H1 (cell line): ENCODE data around the gene FASTKD3. TPM values are rescaled to one million over a fixed set of nuclear protein-coding genes. Genes with fewer than 3 reads are reported as not detected.

Experiments
- CTCF ChIA-PET: fragments of 300-600 bp; sonication (Branson Sonifier 250); formaldehyde crosslinking; loops from one replicate; lab custom pipeline; 2021; ENCODE audit not compliant: partially characterized antibody; lab: Charles Lee
- POLR2A ChIA-PET: fragments of 300-600 bp; sonication (Branson Sonifier 250); formaldehyde crosslinking; loops from one replicate; lab custom pipeline; 2021; ENCODE audit warnings: inconsistent platforms; ENCODE audit not compliant: partially characterized antibody; lab: Charles Lee
- DNase-seq, 2 experiments: peaks; one replicate each; pipeline versions ENCODE4 v3.0.0 to v3.0.0-alpha.2; 2010 to 2022; ENCODE audit warnings: low spot score in 2 of 2, low read depth in 1 of 2, mixed read lengths in 1 of 2
- FAIRE-seq: peaks from 2 replicates; lab custom pipeline; 2011; peaks lifted over from hg19 to GRCh38; lab: Jason Lieb, UNC
- H2AFZ ChIP-seq: 2 replicates; pipeline ENCODE4 v1.8.1; 2012; ENCODE audit warnings: low read length, inconsistent platforms
- H2AK5ac ChIP-seq: 2 replicates; pipeline ENCODE4 v1.6.1; 2013; ENCODE audit warnings: low read depth, low read length
- H2BK120ac ChIP-seq: replicated peaks from 2 replicates; pipeline ENCODE3; 2013; ENCODE audit warnings: low read depth, low read length, inconsistent platforms
- H2BK12ac ChIP-seq: 2 replicates; pipeline ENCODE4 v1.6.1; 2013; ENCODE audit warnings: low read depth, low read length
- H2BK15ac ChIP-seq: 2 replicates; pipeline ENCODE4 v1.6.1; 2013; ENCODE audit warnings: low read length
- H2BK20ac ChIP-seq: 2 replicates; pipeline ENCODE4 v1.6.1; 2013; ENCODE audit warnings: low read length
- H2BK5ac ChIP-seq: 2 replicates; pipeline ENCODE4 v1.6.1; 2013; ENCODE audit warnings: low read depth, low read length
- H3K14ac ChIP-seq: 2 replicates; pipeline ENCODE4 v1.6.1; 2013; ENCODE audit warnings: inconsistent platforms; ENCODE audit not compliant: insufficient read length
- H3K18ac ChIP-seq: 2 replicates; pipeline ENCODE4 v1.6.1; 2013; ENCODE audit warnings: low read length; ENCODE audit errors: extremely low read depth
- H3K23ac ChIP-seq: 2 replicates; pipeline ENCODE4 v1.6.1; 2013; ENCODE audit warnings: inconsistent platforms; ENCODE audit not compliant: insufficient read length
- H3K23me2 ChIP-seq: 2 replicates; pipeline ENCODE4 v1.6.1; 2013; ENCODE audit warnings: low read depth, low read length
- H3K27ac ChIP-seq: 2 replicates; pipeline ENCODE4 v1.6.1; 2011; ENCODE audit warnings: low read depth, low read length, inconsistent platforms
- H3K27me3 ChIP-seq, 4 experiments: replicated peaks in 1 of 4; 1 replicate in 1 of 4; 2 replicates in 3 of 4; pipeline versions ENCODE4 v1.6.1 to v1.8.1; 2011 to 2013; ENCODE audit warnings: low read length in 3 of 4, mild to moderate bottlenecking in 3 of 4, inconsistent platforms in 2 of 4, mixed read lengths in 2 of 4, moderate library complexity in 1 of 4; ENCODE audit not compliant: control insufficient read depth in 3 of 4, insufficient read depth in 3 of 4; ENCODE audit errors: extremely low read depth in 1 of 4
- H3K36me3 ChIP-seq, 4 experiments: 2 replicates each; pipeline versions ENCODE4 v1.6.1 to v1.8.1; 2011 to 2013; ENCODE audit warnings: mild to moderate bottlenecking in 4 of 4, low read length in 3 of 4, moderate library complexity in 2 of 4, control low read depth in 1 of 4, inconsistent platforms in 1 of 4; ENCODE audit not compliant: insufficient read depth in 4 of 4, control insufficient read depth in 2 of 4
- H3K4ac ChIP-seq: replicated peaks from 2 replicates; pipeline ENCODE3; 2013; ENCODE audit warnings: low read length, low read depth, mixed read lengths, inconsistent platforms; ENCODE audit not compliant: insufficient read length
- H3K4me1 ChIP-seq, 4 experiments: replicated peaks in 1 of 4; 1 replicate in 1 of 4; 2 replicates in 3 of 4; pipeline versions ENCODE4 v1.6.1 to v1.8.1; 2011 to 2013; ENCODE audit warnings: low read length in 3 of 4, inconsistent platforms in 2 of 4, mixed read lengths in 1 of 4; ENCODE audit not compliant: insufficient read depth in 4 of 4, control insufficient read depth in 3 of 4
- H3K4me2 ChIP-seq, 2 experiments: 2 replicates each; pipeline versions ENCODE4 v1.6.1 to v1.8.1; 2011 to 2013; ENCODE audit warnings: low read depth in 2 of 2, low read length in 2 of 2, control low read depth in 1 of 2, inconsistent platforms in 1 of 2, mild to moderate bottlenecking in 1 of 2; ENCODE audit not compliant: insufficient read depth in 1 of 2
- H3K4me3 ChIP-seq, 4 experiments: fragments of 200-600, 300-600 bp in 1 of 4; sonication (generic), shearing (Covaris generic), sonication (Bioruptor Twin) in 1 of 4; 2 replicates each; pipeline versions ENCODE4 v1.5.1 to v1.8.1; 2011 to 2016; ENCODE audit warnings: low read length in 4 of 4, low read depth in 3 of 4, control low read depth in 2 of 4, inconsistent platforms in 2 of 4, mild to moderate bottlenecking in 2 of 4, mixed read lengths in 1 of 4, moderate library complexity in 1 of 4; ENCODE audit not compliant: insufficient read depth in 2 of 4; ENCODE audit errors: extremely low read depth in 1 of 4
- H3K56ac ChIP-seq: replicated peaks from 2 replicates; pipeline ENCODE3; 2013; ENCODE audit warnings: low read depth, mild to moderate bottlenecking, mixed read lengths, low read length, inconsistent platforms; ENCODE audit not compliant: insufficient read length
- H3K79me1 ChIP-seq: 2 replicates; pipeline ENCODE4 v1.6.1; 2013; ENCODE audit warnings: low read depth, low read length, control low read depth
- H3K79me2 ChIP-seq, 2 experiments: 2 replicates each; pipeline versions ENCODE4 v1.6.1 to v1.8.1; 2012 to 2013; ENCODE audit warnings: low read length in 2 of 2, mild to moderate bottlenecking in 2 of 2, inconsistent platforms in 1 of 2; ENCODE audit not compliant: insufficient read depth in 2 of 2, control insufficient read depth in 1 of 2
- H3K9ac ChIP-seq, 4 experiments: replicated peaks in 1 of 4; 1 replicate in 1 of 4; 2 replicates in 3 of 4; pipeline versions ENCODE4 v1.6.1 to v1.8.1; 2011 to 2013; ENCODE audit warnings: low read depth in 3 of 4, low read length in 3 of 4, control low read depth in 2 of 4, mild to moderate bottlenecking in 2 of 4, moderate library complexity in 2 of 4, inconsistent platforms in 1 of 4; ENCODE audit errors: extremely low read depth in 1 of 4
- H3K9me3 ChIP-seq, 2 experiments: 2 replicates each; pipeline versions ENCODE4 v1.6.1 to v1.8.1; 2012 to 2013; ENCODE audit warnings: mild to moderate bottlenecking in 2 of 2, moderate library complexity in 2 of 2, control low read depth in 1 of 2, inconsistent platforms in 1 of 2, low read depth in 1 of 2, low read length in 1 of 2, mixed read lengths in 1 of 2; ENCODE audit not compliant: insufficient read depth in 2 of 2
- H4K20me1 ChIP-seq, 2 experiments: replicated peaks in 1 of 2; 2 replicates each; pipeline versions ENCODE3 to v1.8.1; 2011 to 2013; ENCODE audit warnings: inconsistent platforms in 2 of 2, low read length in 2 of 2, mild to moderate bottlenecking in 1 of 2; ENCODE audit not compliant: insufficient read depth in 2 of 2, control insufficient read depth in 1 of 2
- H4K5ac ChIP-seq: 2 replicates; pipeline ENCODE4 v1.6.1; 2013; ENCODE audit warnings: low read length, low read depth, mixed read lengths, inconsistent platforms; ENCODE audit not compliant: insufficient read length
- H4K8ac ChIP-seq: 2 replicates; pipeline ENCODE4 v1.8.0; 2013; ENCODE audit warnings: mild to moderate bottlenecking, moderate library complexity, low read length, inconsistent platforms; ENCODE audit not compliant: insufficient read depth; ENCODE audit errors: extremely low read depth
- H4K91ac ChIP-seq: replicated peaks from 2 replicates; pipeline ENCODE3; 2013; ENCODE audit warnings: low read length, mixed read lengths, inconsistent platforms; ENCODE audit not compliant: insufficient read length
- BCL11A ChIP-seq, 2 experiments: IDR thresholded peaks; one replicate each; pipeline ENCODE4 v1.6.1; 2011; ENCODE audit warnings: low read depth in 2 of 2, low read length in 2 of 2, mild to moderate bottlenecking in 2 of 2
- CBX5 ChIP-seq: fragments of 300-800, 300-1000 bp; sonication (generic); IDR thresholded peaks from 2 replicates; pipeline ENCODE4 v1.7.1; 2016; ENCODE audit warnings: antibody characterized with exemption, low read length, low read depth
- JUN ChIP-seq: IDR thresholded peaks from 2 replicates; pipeline ENCODE4 v1.6.1; 2011; ENCODE audit warnings: low read depth, mild to moderate bottlenecking, improper control_type of control experiment, low read length
- JUND ChIP-seq: IDR thresholded peaks from 2 replicates; pipeline ENCODE4 v1.6.1; 2011; ENCODE audit warnings: mild to moderate bottlenecking, improper control_type of control experiment, low read length
- KDM1A ChIP-seq: fragments of 200-600, 300-600 bp; sonication (generic); IDR thresholded peaks from 2 replicates; pipeline ENCODE4 v1.7.1; 2016; ENCODE audit warnings: mild to moderate bottlenecking, low read length, borderline replicate concordance
- NRF1 ChIP-seq: IDR thresholded peaks from 2 replicates; pipeline ENCODE4 v1.6.1; 2011; ENCODE audit warnings: mild to moderate bottlenecking, low read depth, low read length, improper control_type of control experiment
- RXRA ChIP-seq: IDR thresholded peaks from 2 replicates; pipeline ENCODE4 v1.6.1; 2011; ENCODE audit warnings: low read depth, mild to moderate bottlenecking, low read length, moderate library complexity; ENCODE audit not compliant: insufficient read depth
- SIN3A ChIP-seq, 2 experiments: IDR thresholded peaks in 1 of 2; conservative IDR thresholded peaks in 1 of 2; 2 replicates each; pipeline ENCODE4 v1.6.1; 2011 to 2012; ENCODE audit warnings: low read length in 2 of 2, improper control_type of control experiment in 1 of 2, low read depth in 1 of 2, mild to moderate bottlenecking in 1 of 2
- SUZ12 ChIP-seq: fragments of 200-600 bp; sonication (generic); IDR thresholded peaks from 2 replicates; pipeline ENCODE4 v1.6.1; 2012; ENCODE audit warnings: mild to moderate bottlenecking, inconsistent platforms, low read length, moderate library complexity, mixed read lengths
- WGBS, 2 experiments: shearing (Covaris generic) in 1 of 2; methylation state at CpG; one replicate each; pipeline versions ENCODE4 v1.1.6 to v1.1.7; 2013 to 2015; ENCODE audit warnings: low lambda C conversion rate in 2 of 2, mixed read lengths in 2 of 2, inconsistent platforms in 1 of 2, low coverage in 1 of 2, missing lambda C conversion rate in 1 of 2; ENCODE audit not compliant: insufficient replicate concordance in 2 of 2, insufficient coverage in 1 of 2, insufficient read length in 1 of 2; ENCODE audit errors: extremely low coverage in 1 of 2, missing lambda C conversion rate in 1 of 2; 5-methylcytosine and 5-hydroxymethylcytosine counted together
- polyA plus RNA-seq, 7 experiments: library from polyadenylated mRNA; depleted of rRNA in 3 of 7; stranded (reverse) in 5 of 7; unstranded in 2 of 7; fragments of >200 nt in 5 of 7; fragments of 200-250 nt in 2 of 7; gene quantifications; 1 replicate in 5 of 7; 2 replicates in 1 of 7; 4 replicates in 1 of 7; pipeline versions ENCODE4 v1.2.1 to v1.2.3, GENCODE V29; 2011 to 2013; ENCODE audit warnings: missing spikeins in 2 of 7, mixed read lengths in 2 of 7
- total RNA-seq: library from RNA; stranded (reverse); fragmentation: NEBNext Ultra II Directional; extraction: Animal tissue kit (Norgen Biotek cat#: 25700); gene quantifications from 2 replicates; pipeline ENCODE4 v1.2.1, GENCODE V29; 2021
- TF ChIP-seq, protein P1 (sequence below): IDR thresholded peaks from 2 replicates; pipeline ENCODE4 v1.6.1; 2012; ENCODE audit warnings: low read length, inconsistent platforms
- TF ChIP-seq, protein P2 (sequence below): IDR thresholded peaks from 2 replicates; pipeline ENCODE4 v1.6.1; 2011; ENCODE audit warnings: low read depth, mild to moderate bottlenecking, low read length; ENCODE audit not compliant: insufficient read depth

Gene FASTKD3
- total and polyA plus RNA-seq, 2 of the 8 experiments (the other 6 are each of a cell fraction or from before 2014, with no cell fraction given): 5.6 to 7.6 TPM

DNA sequence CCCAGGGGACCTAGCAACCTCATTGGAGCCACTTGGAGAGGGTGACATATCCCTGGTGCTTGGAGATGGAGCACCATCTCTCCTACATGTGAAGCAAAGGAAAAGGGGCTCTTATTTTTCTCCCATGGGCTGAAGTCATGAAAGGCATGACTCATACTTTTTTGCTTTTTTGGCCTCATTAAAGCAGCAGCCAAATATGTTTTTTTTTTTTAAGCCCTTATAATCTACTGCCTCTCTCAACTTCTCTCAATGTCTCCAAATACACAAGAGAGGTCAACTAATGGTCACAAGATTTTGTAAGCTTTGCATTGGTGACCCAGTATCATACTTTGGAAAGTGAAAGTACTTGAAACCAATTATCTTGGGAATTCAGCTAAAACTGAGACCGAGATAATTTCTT lies 16.3 kb downstream of the FASTKD3 start:
- no peak overlapping the region for H3K4me2 ChIP-seq
- ChIA-PET POLR2A (no interaction called here), CTCF (interaction anchor here (1.3 to 2.9 kb wide), 2 partner anchors 22 to 107 kb away, joined by 3 to 7 read pairs; no protein-coding TSS in a partner anchor)
- peaks cover 9% of the 10 kb centered on the region for H3K23me2 ChIP-seq
- H3K79me1 ChIP-seq: no peaks in the 10 kb centered on the region
- TF ChIP-seq JUND (no peak), NRF1 (no peak), BCL11A (IDR thresholded peaks at IDR 0.05; ENCODE audit: low read depth in 2 of 2, low read length in 2 of 2) (no peak), CBX5 (no peak), RXRA (no peak), SIN3A (conservative IDR thresholded peaks at IDR 0.05 in 1 of 2, IDR thresholded peaks at IDR 0.05 in 1 of 2; ENCODE audit: low read depth in 1 of 2, low read length in 2 of 2) (no peak), JUN (no peak), KDM1A (no peak), SUZ12 (no peak)
- TF ChIP-seq, protein P1, sequence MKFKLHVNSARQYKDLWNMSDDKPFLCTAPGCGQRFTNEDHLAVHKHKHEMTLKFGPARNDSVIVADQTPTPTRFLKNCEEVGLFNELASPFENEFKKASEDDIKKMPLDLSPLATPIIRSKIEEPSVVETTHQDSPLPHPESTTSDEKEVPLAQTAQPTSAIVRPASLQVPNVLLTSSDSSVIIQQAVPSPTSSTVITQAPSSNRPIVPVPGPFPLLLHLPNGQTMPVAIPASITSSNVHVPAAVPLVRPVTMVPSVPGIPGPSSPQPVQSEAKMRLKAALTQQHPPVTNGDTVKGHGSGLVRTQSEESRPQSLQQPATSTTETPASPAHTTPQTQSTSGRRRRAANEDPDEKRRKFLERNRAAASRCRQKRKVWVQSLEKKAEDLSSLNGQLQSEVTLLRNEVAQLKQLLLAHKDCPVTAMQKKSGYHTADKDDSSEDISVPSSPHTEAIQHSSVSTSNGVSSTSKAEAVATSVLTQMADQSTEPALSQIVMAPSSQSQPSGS: no peak
- TF ChIP-seq, protein P2, sequence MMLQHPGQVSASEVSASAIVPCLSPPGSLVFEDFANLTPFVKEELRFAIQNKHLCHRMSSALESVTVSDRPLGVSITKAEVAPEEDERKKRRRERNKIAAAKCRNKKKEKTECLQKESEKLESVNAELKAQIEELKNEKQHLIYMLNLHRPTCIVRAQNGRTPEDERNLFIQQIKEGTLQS: no peak
- H2AK5ac ChIP-seq: no peak overlapping the region
- H4K5ac ChIP-seq: no peak overlapping the region
- WGBS, 2 experiments: 90% methylated on average over 1 of the region's 1 CpG; no CpG with 5 or more reads in 1 of the 2 experiments
- DNase-seq (no peak), FAIRE-seq (no peak)
- no peak overlapping the region for H2BK120ac ChIP-seq
- no peak overlapping the region for H2AFZ ChIP-seq
- H3K27me3 ChIP-seq: peaks cover 0 to 16% (median 9%) of the 10 kb centered on the region in 4 experiments; a peak in 4 of 7 replicates
- H3K56ac ChIP-seq: no peak overlapping the region
- no peaks in the 10 kb centered on the region for H3K79me2 ChIP-seq
- H4K91ac ChIP-seq: no peak overlapping the region
- H3K4ac ChIP-seq: no peak overlapping the region
- H3K4me3 ChIP-seq: no peak overlapping the region
- H3K27ac ChIP-seq: no peak overlapping the region
- no peak overlapping the region for H4K8ac ChIP-seq
- no peak overlapping the region for H2BK12ac ChIP-seq
- no peak overlapping the region for H2BK5ac ChIP-seq
- no peak overlapping the region for H3K23ac ChIP-seq
- peaks cover 0 to 8% (median 3%) of the 10 kb centered on the region in 4 experiments; a peak in 4 of 7 replicates for H3K4me1 ChIP-seq
- H3K14ac ChIP-seq: no peak overlapping the region
- H2BK20ac ChIP-seq: no peak overlapping the region
- H3K9ac ChIP-seq: no peak overlapping the region
- no peaks in the 10 kb centered on the region for H3K9me3 ChIP-seq
- no peaks in the 10 kb centered on the region for H3K36me3 ChIP-seq
- no peaks in the 10 kb centered on the region for H4K20me1 ChIP-seq
- H3K18ac ChIP-seq: no peak overlapping the region
- H2BK15ac ChIP-seq: no peak overlapping the region
